ENCODE data around the gene NUDT1. TPM values are rescaled to one million over a fixed set of nuclear protein-coding genes. Genes with fewer than 3 reads are reported as not detected.

Gene NUDT1
- total RNA-seq, 2 donors from 2014 or later, result 56.0 to 84.7 TPM

- WGBS, 2 experiments (ENCODE audit: insufficient coverage in 1 of 2, insufficient read length in 1 of 2), result 96 to 99% methylated on average over 9 to 13 of the region's 13 CpGs
- peak overlapping the region; percentile 7 for H3K27ac Mint-ChIP-seq
- H3K36me3 ChIP-seq (ENCODE audit: control insufficient read depth, insufficient read depth, low read length), result peaks cover 72% of the 10 kb centered on the region
- H3K9me3 Mint-ChIP-seq, result no peaks in the 10 kb centered on the region
- H3K27me3 ChIP-seq (ENCODE audit: control insufficient read depth, insufficient read depth, low read length, poor library complexity, severe bottlenecking), result no peaks in the 10 kb centered on the region
- no peak overlapping the region for H3K4me3 Mint-ChIP-seq
- H3K36me3 Mint-ChIP-seq (ENCODE audit: low read depth), result peaks cover 70% of the 10 kb centered on the region
- no peak overlapping the region for H3K4me3 ChIP-seq (ENCODE audit: low read length)
- H3K9me3 ChIP-seq (ENCODE audit: control insufficient read depth, low read length), result no peaks in the 10 kb centered on the region
- no peak for DNase-seq
- no peaks in the 10 kb centered on the region for H3K4me1 ChIP-seq (ENCODE audit: control insufficient read depth, insufficient read depth, low read length)
- no peaks in the 10 kb centered on the region for H3K27me3 Mint-ChIP-seq (ENCODE audit: insufficient read depth)
- H3K4me1 Mint-ChIP-seq, result peaks cover 5% of the 10 kb centered on the region
- TF ChIP-seq CTCF (conservative IDR thresholded peaks at IDR 0.05), result no peak
- H3K9ac ChIP-seq (ENCODE audit: extremely low read depth, low read length, poor library complexity, severe bottlenecking), result no peak overlapping the region
- H3K27ac ChIP-seq (ENCODE audit: low read depth, low read length), result no peak overlapping the region
These were observed 16.2 kb upstream of the NUDT1 start for GRCh38 chr7:2225830-2226229.

- Mint-ChIP-seq H3K4me1 (peaks cover 5% of the 10 kb centered on the region), H3K9me3 (no peaks in the 10 kb centered on the region), H3K4me3 (no peak overlapping the region), H3K27me3 (ENCODE audit: insufficient read depth) (no peaks in the 10 kb centered on the region), H3K36me3 (ENCODE audit: low read depth) (peaks cover 58% of the 10 kb centered on the region), H3K27ac (peak overlapping the region; percentile 39)
- Histone ChIP-seq H3K9ac (ENCODE audit: extremely low read depth, low read length, poor library complexity, severe bottlenecking) (no peak overlapping the region), H3K9me3 (ENCODE audit: control insufficient read depth, low read length) (no peaks in the 10 kb centered on the region), H3K4me3 (ENCODE audit: low read length) (no peak overlapping the region), H3K36me3 (ENCODE audit: control insufficient read depth, insufficient read depth, low read length) (peaks cover 61% of the 10 kb centered on the region), H3K27ac (ENCODE audit: low read depth, low read length) (no peak overlapping the region), H3K27me3 (ENCODE audit: control insufficient read depth, insufficient read depth, low read length, poor library complexity, severe bottlenecking) (no peaks in the 10 kb centered on the region), H3K4me1 (ENCODE audit: control insufficient read depth, insufficient read depth, low read length) (no peaks in the 10 kb centered on the region)
- no peak for DNase-seq
- TF ChIP-seq CTCF (conservative IDR thresholded peaks at IDR 0.05), result no peak
- 92 to 97% methylated on average over 15 of the region's 15 CpGs for WGBS, 2 experiments (ENCODE audit: insufficient coverage in 1 of 2, insufficient read length in 1 of 2)
These were observed 14.3 kb upstream of the NUDT1 start for GRCh38 chr7:2227699-2228098.

- no peak for TF ChIP-seq CTCF (conservative IDR thresholded peaks at IDR 0.05)
- H3K9me3 Mint-ChIP-seq, result no peaks in the 10 kb centered on the region
- peaks cover 53% of the 10 kb centered on the region for H3K36me3 Mint-ChIP-seq (ENCODE audit: low read depth)
- Histone ChIP-seq H3K9me3 (ENCODE audit: control insufficient read depth, low read length) (no peaks in the 10 kb centered on the region), H3K27me3 (ENCODE audit: control insufficient read depth, insufficient read depth, low read length, poor library complexity, severe bottlenecking) (no peaks in the 10 kb centered on the region), H3K4me1 (ENCODE audit: control insufficient read depth, insufficient read depth, low read length) (no peaks in the 10 kb centered on the region), H3K4me3 (ENCODE audit: low read length) (no peak overlapping the region), H3K36me3 (ENCODE audit: control insufficient read depth, insufficient read depth, low read length) (peaks cover 59% of the 10 kb centered on the region), H3K9ac (ENCODE audit: extremely low read depth, low read length, poor library complexity, severe bottlenecking) (no peak overlapping the region), H3K27ac (ENCODE audit: low read depth, low read length) (no peak overlapping the region)
- DNase-seq, result no peak
- no peak overlapping the region for H3K4me3 Mint-ChIP-seq
- H3K4me1 Mint-ChIP-seq, result peaks cover 9% of the 10 kb centered on the region
- no peak overlapping the region for H3K27ac Mint-ChIP-seq
- no peaks in the 10 kb centered on the region for H3K27me3 Mint-ChIP-seq (ENCODE audit: insufficient read depth)
- 93 to 100% methylated on average over 4 to 8 of the region's 8 CpGs for WGBS, 2 experiments (ENCODE audit: insufficient coverage in 1 of 2, insufficient read length in 1 of 2)
These were observed 13.1 kb upstream of the NUDT1 start for GRCh38 chr7:2228921-2229320.

All from endodermal cell (in vitro differentiated cells).